NOMO-1 treated with DMSO at 0.1 percent for 48 hours (cell line): ENCODE measurements around the gene ADCK2.
A peak's percentile ranks its signal among the peaks of the same experiment; 100 is the strongest.
"Not testable (repeated sequence)": the region's sequence is repeated elsewhere in the genome, so short reads cannot be mapped to it uniquely, and the experiment has no call there.

ENCODE experiments used
- DNase-seq: peaks from one replicate; lab custom pipeline; 2025; ENCODE audit not compliant: unreplicated experiment; lab: John Stamatoyannopoulos, UW

The ADCK2 gene

GRCh38 chr7:140646931-140647647 lies 25.7 kb upstream of the ADCK2 start:
- no peak for DNase-seq

GRCh38 chr7:140649556-140650205 lies 23.1 kb upstream of the ADCK2 start:
- no peak for DNase-seq

- DNase-seq = no peak
Measured at GRCh38 chr7:140650367-140650766, 22.4 kb upstream of the ADCK2 start.

GRCh38 chr7:140653319-140654108 lies 19.2 kb upstream of the ADCK2 start:
- no peak for DNase-seq

- no peak for DNase-seq
Measured at GRCh38 chr7:140654109-140654387, 18.7 kb upstream of the ADCK2 start.

- no peak for DNase-seq
Measured at GRCh38 chr7:140654661-140655060, 18.1 kb upstream of the ADCK2 start.

- DNase-seq = no peak
Measured at GRCh38 chr7:140655511-140656408, 17.0 kb upstream of the ADCK2 start.

GRCh38 chr7:140656548-140657515 lies 15.9 kb upstream of the ADCK2 start:
- DNase-seq = peak; percentile 85

- no peak for DNase-seq
Measured at GRCh38 chr7:140657891-140658290, 14.9 kb upstream of the ADCK2 start.

- DNase-seq = no peak
Measured at GRCh38 chr7:140659856-140660255, 12.9 kb upstream of the ADCK2 start.

GRCh38 chr7:140661124-140661523 lies 11.6 kb upstream of the ADCK2 start:
- DNase-seq = no peak

GRCh38 chr7:140662938-140663337 lies 9.8 kb upstream of the ADCK2 start:
- DNase-seq = not testable (repeated sequence)

- no peak for DNase-seq
Measured at GRCh38 chr7:140667476-140667875, 5.3 kb upstream of the ADCK2 start.

- no peak for DNase-seq
Measured at GRCh38 chr7:140668641-140669040, 4.1 kb upstream of the ADCK2 start.

GRCh38 chr7:140669352-140669751 lies 3.4 kb upstream of the ADCK2 start:
- peak; percentile 10 for DNase-seq

GRCh38 chr7:140669862-140670261 lies 2.9 kb upstream of the ADCK2 start:
- not testable (repeated sequence) for DNase-seq

GRCh38 chr7:140670343-140670935 lies 2.3 kb upstream of the ADCK2 start:
- DNase-seq = no peak

GRCh38 chr7:140671966-140672365 lies 779 bp upstream of the ADCK2 start:
- peak; percentile 30 for DNase-seq

- DNase-seq = no peak
Measured at GRCh38 chr7:140673063-140673773, 473 bp downstream of the ADCK2 start.
